IMR-90 (cell line): ENCODE data around the gene ABHD10.

ENCODE experiments used
- BHLHE40 ChIP-seq: fragments of 150-350 bp; IDR thresholded peaks from 2 replicates; pipeline ENCODE4 v1.6.1; 2016; ENCODE audit warnings: mild to moderate bottlenecking, low read depth, low read length
- CEBPB ChIP-seq: IDR thresholded peaks from 2 replicates; pipeline ENCODE4 v1.6.1; 2012; ENCODE audit warnings: low read depth, low read length, improper control_type of control experiment
- FOS ChIP-seq: fragments of 150-350 bp; IDR thresholded peaks from 2 replicates; pipeline ENCODE4 v1.6.1; 2016; ENCODE audit warnings: low read depth, low read length
- MAZ ChIP-seq: IDR thresholded peaks from 2 replicates; pipeline ENCODE4 v1.6.1; 2012; ENCODE audit warnings: low read depth, mild to moderate bottlenecking, low read length, improper control_type of control experiment, moderate library complexity, borderline replicate concordance
- MXI1 ChIP-seq: IDR thresholded peaks from 2 replicates; pipeline ENCODE4 v1.6.1; 2012; ENCODE audit warnings: low read depth, mild to moderate bottlenecking, low read length, moderate library complexity, borderline replicate concordance
- NFE2L2 ChIP-seq: fragments of 150-350 bp; IDR thresholded peaks from 2 replicates; pipeline ENCODE4 v1.6.1; 2016; ENCODE audit warnings: low read depth, mild to moderate bottlenecking, low read length
- POLR2A ChIP-seq: IDR thresholded peaks from 2 replicates; pipeline ENCODE4 v1.6.1; 2012; ENCODE audit warnings: mild to moderate bottlenecking, low read depth, low read length
- RAD21 ChIP-seq: IDR thresholded peaks from 2 replicates; pipeline ENCODE4 v1.6.1; 2012; ENCODE audit warnings: low read length, improper control_type of control experiment
- RFX5 ChIP-seq: IDR thresholded peaks from 2 replicates; pipeline ENCODE4 v1.8.0; 2012; ENCODE audit warnings: low read depth, mild to moderate bottlenecking, low read length, moderate library complexity
- SMC3 ChIP-seq: fragments of 150-350 bp; IDR thresholded peaks from 2 replicates; pipeline ENCODE4 v1.6.1; 2016; ENCODE audit warnings: low read depth, mild to moderate bottlenecking, antibody characterized with exemption, low read length, moderate library complexity
- TF ChIP-seq, protein P1 (sequence below): conservative IDR thresholded peaks from 2 replicates; pipeline ENCODE4 v1.5.1; 2012; ENCODE audit warnings: mild to moderate bottlenecking, low read depth, low read length, improper control_type of control experiment
- TF ChIP-seq, protein P2 (sequence below): fragments of 150-350 bp; IDR thresholded peaks from 2 replicates; pipeline ENCODE4 v1.6.1; 2016; ENCODE audit warnings: low read depth, mild to moderate bottlenecking, low read length, moderate library complexity, borderline replicate concordance
- TF ChIP-seq, protein P3 (sequence below): fragments of 150-350 bp; IDR thresholded peaks from 2 replicates; pipeline ENCODE4 v1.6.1; 2017; ENCODE audit warnings: mild to moderate bottlenecking, antibody characterized with exemption, low read length, low read depth

DNA sequence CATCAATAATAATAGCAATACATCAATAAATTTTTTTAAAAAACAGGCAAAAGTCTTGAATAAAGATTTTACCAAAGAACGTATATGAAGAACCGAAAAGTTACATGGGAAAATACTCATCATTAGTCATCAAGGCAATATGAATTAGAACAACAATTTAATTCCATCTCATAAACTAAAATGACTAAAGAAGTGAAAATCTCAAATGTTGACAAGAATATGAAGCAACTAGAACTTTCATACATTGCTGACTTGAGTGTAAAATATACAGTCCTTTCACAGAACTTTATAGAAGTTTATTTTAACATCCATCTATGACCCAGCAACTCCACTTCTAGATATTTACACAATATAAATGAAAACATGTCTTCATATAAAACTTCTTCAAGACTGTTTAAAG, 35.3 kb upstream of the ABHD10 start:
- TF ChIP-seq FOS (no peak), BHLHE40 (no peak), POLR2A (no peak), RFX5 (no peak), MXI1 (no peak), RAD21 (no peak), CEBPB (peak; percentile 56; the same call in 1 of the 2 replicates), SMC3 (no peak), MAZ (no peak), NFE2L2 (no peak)
- TF ChIP-seq, protein P1, sequence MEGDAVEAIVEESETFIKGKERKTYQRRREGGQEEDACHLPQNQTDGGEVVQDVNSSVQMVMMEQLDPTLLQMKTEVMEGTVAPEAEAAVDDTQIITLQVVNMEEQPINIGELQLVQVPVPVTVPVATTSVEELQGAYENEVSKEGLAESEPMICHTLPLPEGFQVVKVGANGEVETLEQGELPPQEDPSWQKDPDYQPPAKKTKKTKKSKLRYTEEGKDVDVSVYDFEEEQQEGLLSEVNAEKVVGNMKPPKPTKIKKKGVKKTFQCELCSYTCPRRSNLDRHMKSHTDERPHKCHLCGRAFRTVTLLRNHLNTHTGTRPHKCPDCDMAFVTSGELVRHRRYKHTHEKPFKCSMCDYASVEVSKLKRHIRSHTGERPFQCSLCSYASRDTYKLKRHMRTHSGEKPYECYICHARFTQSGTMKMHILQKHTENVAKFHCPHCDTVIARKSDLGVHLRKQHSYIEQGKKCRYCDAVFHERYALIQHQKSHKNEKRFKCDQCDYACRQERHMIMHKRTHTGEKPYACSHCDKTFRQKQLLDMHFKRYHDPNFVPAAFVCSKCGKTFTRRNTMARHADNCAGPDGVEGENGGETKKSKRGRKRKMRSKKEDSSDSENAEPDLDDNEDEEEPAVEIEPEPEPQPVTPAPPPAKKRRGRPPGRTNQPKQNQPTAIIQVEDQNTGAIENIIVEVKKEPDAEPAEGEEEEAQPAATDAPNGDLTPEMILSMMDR = no peak
- TF ChIP-seq, protein P2, sequence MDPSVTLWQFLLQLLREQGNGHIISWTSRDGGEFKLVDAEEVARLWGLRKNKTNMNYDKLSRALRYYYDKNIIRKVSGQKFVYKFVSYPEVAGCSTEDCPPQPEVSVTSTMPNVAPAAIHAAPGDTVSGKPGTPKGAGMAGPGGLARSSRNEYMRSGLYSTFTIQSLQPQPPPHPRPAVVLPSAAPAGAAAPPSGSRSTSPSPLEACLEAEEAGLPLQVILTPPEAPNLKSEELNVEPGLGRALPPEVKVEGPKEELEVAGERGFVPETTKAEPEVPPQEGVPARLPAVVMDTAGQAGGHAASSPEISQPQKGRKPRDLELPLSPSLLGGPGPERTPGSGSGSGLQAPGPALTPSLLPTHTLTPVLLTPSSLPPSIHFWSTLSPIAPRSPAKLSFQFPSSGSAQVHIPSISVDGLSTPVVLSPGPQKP = no peak
- TF ChIP-seq, protein P3, sequence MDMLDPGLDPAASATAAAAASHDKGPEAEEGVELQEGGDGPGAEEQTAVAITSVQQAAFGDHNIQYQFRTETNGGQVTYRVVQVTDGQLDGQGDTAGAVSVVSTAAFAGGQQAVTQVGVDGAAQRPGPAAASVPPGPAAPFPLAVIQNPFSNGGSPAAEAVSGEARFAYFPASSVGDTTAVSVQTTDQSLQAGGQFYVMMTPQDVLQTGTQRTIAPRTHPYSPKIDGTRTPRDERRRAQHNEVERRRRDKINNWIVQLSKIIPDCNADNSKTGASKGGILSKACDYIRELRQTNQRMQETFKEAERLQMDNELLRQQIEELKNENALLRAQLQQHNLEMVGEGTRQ = no peak
